GM18867 (cell line): ENCODE results near the gene DNAAF6.
"Not testable (repeated sequence)": the region's sequence is repeated elsewhere in the genome, so short reads cannot be mapped to it uniquely, and the experiment has no call there.

Source experiments
- ATAC-seq: cut with Tn5 transposase; IDR thresholded peaks from one replicate; pipeline ENCODE4 v1.9.1; 2021; ENCODE audit warnings: mild to moderate bottlenecking, moderate library complexity; ENCODE audit not compliant: unreplicated experiment

Gene DNAAF6

DNA sequence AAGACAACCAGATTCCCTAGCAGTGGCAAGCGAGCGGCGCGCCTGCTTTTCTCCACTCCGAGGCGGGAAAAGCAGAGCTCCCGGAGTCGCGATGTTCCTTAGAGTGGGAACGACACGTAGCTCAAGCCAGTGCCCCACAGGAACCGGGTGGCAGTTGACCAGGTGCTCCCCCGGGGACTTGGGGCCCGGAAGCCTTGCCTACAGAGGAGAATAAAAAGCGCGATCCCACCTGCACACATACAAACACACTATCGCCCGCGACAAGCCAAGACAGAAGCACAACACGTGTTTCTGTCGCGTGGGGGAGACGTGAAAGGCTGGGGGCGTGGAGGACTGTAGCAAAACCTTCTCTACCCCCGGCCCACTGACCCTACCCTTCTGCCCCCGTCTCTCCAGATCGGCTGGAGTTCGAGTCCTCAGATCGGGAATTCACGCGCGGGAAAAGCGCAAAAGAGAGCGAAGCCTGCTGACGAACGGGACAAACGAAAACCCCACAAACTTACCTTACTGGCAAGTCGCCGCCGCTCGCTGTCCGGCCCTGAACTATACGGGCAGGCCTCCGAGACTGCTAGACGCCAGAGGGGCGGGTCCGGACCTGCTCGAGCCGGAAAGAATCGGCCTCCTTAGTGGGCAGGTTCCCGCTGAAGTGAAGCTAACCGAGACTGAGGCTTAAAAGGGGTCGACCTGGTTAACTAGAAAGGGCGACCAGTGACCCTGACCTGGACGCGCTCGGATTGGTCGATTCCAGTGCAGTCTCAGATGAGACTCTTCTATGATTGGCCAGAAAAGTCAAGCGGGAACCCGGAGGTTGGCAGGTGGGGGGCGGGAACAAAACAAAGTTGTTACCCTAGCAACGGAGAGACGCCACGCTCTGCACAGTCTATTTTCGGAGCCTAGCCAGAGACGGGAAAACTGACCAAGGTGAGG, at the start of gene DNAAF6, which contains the start of gene NUP62CL:
Gene DNAAF6, plus strand, starts transcription at position 842 of the 927 bp plus-strand sequence. CDS start 6,265 bp downstream, outside the sequence.
Gene NUP62CL, minus strand, starts transcription at position 664 of the 927 bp plus-strand sequence. CDS start 31,287 bp downstream, outside the sequence.
- ATAC-seq, result peak; percentile 96

DNA sequence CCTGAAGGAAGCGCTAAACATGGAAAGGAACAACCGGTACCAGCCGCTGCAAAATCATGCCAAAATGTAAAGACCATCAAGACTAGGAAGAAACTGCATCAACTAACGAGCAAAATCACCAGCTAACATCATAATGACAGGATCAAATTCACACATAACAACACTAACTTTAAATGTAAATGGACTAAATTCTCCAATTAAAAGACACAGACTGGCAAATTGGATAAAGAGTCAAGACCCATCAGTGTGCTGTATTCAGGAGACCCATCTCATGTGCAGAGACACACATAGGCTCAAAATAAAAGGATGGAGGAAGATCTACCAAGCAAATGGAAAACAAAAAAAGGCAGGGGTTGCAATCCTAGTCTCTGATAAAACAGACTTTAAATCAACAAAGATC, 48.8 kb upstream of the DNAAF6 start:
- ATAC-seq, result not testable (repeated sequence)

DNA sequence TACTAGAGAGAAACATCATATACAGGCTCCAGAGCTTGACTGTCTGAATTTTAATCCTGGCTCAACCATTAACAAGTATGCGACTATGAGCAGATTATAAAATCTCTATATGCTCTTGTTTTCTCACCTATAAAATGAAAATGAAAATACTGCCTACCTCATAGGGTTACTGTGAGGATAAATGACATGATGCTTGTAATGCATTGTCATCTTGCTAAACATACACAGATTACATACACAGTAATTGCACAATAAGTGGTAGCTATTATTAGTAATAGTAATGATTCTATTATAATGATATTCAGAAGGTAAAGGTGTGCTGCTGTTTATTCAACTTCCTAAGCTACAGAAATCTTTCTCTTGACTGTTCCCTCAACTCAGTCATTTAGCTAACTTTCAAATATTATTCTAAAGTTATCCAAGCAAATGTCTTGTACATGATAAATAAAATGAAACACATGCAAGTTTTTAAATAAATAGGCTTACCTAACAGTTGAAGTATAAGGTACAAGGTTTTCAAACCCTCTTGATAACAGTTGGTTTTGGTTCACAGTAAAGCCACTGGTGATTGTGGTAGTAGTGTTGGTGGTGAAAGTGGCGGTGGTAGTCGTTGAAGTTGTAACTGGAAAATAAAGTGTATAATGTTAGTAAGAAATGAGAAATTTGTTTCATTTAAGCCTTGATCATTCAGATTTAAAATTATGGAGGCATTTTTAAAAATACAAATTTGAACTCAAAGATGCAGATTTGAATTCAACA, 39.1 kb upstream of the DNAAF6 start:
- ATAC-seq, result no peak

DNA sequence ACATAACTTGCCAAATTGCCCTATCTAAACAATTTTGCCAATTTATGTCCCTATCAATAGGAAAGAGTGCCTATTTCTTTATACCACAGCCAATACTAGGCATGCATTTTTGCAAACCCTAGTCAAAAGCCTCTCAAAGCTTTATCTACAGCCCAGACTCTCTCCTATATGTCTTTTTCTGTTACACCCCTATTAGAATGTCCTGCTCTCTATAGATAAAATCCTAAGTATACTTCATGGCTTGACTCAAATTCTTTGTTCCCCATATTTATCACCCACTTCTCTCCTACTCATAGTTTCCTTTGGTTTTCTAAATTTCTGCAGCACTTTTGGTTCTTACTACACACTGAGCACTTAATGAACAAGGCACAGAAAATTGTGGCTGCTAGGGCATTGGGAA, 38.2 kb upstream of the DNAAF6 start:
- ATAC-seq, result no peak

DNA sequence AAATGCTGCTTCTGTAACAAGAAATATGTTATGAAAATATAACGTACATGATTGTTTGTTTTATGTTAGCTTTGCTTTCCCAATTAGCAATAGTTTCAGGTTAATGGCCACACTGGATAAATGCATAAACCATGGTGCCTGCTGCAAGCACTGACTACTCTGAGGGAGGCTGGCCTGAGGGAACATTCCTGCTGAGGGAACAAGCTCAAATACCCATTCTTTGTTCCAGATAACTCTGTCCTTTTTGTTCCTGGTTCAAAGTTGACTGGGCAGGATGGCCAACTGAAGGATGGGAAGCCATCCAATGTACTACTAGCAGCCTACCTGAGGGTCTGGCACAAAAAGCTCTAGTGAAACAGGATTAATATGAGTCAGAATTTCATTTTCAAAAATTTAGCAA, 37.7 kb upstream of the DNAAF6 start:
- no peak for ATAC-seq

DNA sequence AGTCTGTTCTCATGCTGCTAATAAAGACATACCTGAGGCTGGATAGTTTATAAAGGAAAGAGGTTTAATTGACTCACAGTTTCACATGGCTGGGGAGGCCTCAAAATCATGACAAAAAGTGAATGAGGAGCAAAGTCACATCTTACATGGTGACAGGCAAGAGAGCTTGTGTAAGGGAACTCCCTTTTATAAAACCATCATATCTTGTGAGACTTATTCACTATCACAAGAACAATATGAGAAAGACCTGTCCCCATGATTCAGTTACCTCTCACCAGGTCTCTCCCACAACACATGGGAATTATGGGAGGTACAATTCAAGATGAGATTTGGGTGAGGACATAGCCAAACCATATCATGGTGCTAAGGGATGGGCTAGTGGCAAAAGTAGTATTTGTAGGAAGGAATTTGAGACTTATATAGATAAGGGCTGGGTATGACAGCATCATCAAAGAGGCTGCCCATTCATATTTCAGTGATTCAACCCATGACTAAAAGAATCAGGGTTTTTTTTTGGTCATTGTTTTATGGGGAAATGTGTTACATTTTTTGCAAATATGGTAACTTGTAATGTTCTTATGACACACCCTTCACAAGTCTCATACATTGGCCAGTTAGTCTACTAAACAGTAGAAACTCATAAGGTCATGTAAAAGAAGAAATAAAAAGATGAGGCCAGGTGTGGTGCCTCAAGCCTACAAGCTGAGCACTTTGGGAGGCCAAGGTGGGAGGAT, 34.9 kb upstream of the DNAAF6 start:
- no peak for ATAC-seq

DNA sequence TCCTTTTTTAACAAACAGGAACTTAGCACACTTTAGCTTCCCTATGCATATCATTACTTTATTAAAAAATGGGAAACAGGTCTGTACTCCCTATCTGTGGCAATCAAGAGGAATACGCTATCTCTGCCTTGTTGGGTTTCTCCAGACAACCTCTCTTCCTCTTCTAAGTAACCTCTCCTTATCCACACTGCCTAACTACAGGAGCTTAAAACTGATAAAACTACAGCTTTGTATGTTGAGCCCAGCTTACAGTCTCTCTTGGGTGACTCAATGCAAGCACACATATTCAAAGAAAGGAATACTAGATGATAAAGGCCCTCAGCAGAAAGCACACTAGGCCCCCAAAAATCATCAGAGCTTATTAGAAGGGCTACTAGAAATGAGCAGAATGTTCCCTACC, 9.1 kb upstream of the DNAAF6 start:
- no peak for ATAC-seq

DNA sequence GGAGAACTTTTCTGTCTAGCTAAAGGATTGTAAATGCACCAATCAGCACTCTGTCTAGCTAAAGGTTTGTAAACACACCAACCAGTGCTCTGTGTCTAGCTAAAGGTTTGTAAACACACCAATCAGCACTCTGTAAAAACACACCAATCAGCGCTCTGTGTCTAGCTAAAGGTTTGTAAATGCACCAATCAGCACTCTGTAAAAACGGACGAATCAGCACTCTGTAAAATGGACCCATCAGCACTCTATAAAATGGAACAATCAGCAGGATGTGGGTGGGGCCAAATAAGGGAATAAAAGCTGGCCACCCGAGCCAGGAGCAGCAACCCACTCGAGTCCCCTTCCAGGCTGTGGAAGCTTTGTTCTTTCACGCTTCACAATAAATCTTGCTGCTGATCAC, 8.3 kb upstream of the DNAAF6 start:
- not testable (repeated sequence) for ATAC-seq

DNA sequence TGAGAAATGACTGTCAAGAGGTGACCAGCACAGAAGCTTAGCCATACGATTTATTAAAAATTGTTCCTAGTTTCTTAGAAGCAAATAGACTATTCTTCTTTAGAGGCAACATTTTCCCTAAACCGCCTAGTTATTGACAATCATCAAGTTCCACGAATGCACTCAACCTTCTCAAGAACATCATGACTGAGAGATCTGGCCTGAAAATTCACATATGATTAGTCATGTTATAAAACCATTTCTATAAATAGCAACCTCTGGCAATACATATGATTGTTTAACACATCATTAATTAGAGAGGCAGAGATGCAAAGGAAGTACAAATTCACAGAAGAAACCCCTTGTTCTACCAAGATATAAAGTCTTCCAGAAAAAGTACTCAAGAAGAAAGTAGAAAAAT, 6.9 kb upstream of the DNAAF6 start:
- ATAC-seq, result no peak

DNA sequence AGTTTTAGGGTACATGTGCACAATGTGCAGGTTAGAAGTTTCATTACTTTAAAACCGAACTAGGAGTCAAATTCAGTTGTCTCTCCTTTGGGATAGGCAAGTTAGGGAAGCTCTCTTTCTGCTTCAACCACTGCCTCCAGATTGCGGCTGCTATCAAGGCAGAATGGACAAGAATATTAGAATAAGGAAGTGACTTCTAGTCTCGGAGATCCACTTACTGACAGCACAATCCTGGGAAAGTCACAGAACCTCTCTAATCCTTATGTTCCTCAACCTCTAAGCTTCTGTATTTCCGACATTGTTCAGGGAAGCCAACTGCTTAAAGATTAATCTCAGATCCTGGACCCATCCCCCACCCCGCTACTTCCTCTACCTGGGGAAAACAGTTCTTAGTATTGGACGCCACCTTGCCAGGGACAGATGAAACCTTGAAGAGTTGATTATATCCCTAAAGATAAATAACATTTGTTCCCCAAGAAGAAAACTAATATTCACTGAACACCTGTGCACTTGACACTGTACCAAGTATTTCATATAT, 2.3 kb upstream of the DNAAF6 start:
- ATAC-seq, result no peak

DNA sequence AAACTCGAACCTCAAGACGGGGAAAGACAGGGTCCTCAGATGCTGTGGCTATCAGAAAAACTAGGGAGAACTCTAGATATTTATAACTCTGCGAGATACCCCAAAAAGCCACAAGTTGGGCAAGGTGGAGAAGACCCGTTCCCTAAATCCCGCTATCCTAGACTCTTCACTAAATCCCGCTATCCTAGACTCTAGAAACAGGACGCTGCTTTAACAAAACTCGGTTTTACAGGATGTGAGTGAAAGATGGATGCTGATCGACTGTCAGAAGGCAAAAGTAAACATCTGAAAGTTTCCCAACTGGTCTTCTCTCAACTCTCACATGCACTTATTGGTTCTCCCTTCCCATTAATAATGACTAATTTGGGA, 270 bp downstream of the DNAAF6 start:
- no peak for ATAC-seq

DNA sequence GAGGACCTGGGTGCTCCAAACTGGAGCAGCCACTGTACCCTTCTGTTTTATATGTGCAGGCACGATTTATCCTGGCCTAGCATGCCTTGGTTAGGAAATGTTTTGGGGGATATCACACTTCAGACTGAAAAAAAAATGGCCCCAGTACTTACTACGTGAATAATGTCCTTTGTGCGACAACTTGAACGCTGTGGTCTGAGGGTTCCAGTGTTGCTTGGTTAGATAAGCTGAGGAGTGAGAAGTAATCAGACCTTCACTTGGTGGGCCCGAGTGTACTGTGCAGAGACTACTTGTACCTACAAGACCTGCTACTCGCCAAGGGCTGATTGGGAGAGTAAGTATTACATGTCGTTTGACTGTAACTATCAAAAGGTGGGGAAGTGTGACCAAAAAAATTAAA, 678 bp downstream of the DNAAF6 start:
- no peak for ATAC-seq

DNA sequence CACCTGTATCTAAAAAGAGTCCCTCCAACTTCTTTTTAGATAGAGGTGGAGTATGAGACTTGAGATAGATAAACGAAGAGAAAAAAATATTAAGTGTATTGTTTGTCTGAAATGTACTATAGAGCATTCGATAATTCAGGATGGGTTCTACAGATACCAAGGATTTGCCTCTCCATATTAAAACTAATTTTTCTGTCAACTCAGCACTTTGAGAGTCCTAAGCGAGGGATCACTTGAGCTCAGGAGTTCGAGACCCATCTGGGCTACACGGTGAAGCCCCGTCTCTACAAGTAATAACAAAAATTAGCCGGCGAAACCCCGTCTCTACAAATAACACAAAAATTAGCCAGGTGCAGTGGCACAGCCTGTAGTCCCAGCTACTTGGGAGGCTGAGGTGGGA, 1.5 kb downstream of the DNAAF6 start:
- ATAC-seq, result no peak

DNA sequence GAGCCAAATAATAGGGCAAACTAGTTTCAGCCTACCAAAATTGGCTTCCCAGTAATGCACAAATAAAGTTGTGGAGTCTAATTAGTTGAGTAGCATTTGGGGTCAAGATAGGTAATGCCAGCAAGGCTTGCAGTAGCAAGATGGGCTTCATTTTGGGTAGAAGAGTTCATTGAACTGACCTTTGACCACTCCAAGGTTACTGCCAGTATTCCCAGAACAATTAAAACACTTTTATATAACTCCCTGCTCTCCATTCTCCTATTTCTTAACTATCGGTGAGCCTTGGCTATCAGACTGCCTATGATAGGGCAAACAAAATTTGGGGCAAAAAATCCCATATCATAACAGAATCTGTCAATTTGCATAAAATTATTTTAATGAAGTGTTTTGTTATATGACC, 7.1 kb downstream of the DNAAF6 start:
- ATAC-seq, result no peak

DNA sequence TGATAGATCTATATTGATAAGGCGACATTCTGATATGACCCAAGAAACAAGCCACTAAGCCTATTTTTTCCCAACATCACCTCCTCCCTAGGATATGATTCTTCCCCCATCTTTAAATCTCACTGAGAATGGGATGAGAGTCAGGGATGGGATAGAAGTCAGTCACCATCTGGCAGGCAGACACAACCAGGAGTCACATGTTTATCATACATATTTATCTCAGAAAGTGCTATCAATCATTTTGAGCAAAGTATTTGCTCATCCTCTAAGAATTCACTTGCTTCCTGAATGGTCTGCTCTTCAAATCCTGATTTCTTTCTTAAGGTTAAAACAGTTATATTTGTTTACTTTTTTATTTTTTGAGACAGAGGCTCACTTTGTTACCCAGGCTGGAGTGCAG, 20.3 kb downstream of the DNAAF6 start:
- no peak for ATAC-seq

DNA sequence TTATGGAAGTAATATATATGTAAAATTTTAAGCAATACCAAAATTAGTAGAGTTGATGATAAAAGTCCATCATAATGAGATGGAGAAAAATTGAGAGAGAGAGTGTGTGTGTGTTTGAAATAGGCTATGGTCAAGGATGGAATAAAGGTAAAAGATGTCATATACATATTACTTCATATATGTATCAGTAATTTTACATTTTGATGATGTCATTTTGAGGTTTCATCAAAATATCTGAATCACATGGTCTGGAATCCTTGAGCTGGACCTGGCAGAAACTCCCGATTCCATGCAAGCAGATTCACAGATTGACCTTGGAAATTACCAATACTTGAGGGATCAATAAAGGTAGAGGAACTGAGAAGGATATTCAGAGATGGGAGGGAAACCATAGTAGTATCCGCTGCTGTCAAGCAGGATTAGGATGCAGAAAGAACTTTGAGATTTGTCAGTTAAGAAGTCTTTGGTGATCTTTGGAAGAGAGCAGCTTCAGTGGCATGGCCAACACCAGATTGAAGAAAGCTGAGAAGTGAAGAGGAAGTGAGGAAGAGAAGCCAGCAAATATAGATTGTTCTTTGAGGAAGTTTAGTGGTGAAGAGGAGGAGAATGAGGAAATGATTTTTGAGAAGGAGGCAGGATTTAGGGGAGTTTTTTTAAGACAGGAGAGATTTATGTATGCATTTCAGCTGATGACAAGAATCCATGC, 21.5 kb downstream of the DNAAF6 start:
- ATAC-seq, result no peak

DNA sequence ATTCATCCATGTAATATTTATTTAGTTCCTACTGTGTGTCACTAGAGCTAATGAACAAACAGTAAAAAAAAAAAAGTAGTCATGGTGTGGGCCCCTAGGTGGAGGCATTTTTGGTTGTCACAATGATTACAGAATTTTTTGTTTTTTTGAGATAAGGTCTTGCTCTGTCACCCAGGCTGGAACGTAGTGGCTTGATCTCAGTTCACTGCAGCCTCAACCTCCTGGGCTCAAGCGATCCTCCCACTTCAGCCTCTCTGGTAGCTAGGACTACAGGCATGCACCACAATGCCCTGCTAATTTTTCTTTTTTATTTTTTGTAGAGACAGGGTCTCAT, 22.0 kb downstream of the DNAAF6 start:
- ATAC-seq, result no peak

DNA sequence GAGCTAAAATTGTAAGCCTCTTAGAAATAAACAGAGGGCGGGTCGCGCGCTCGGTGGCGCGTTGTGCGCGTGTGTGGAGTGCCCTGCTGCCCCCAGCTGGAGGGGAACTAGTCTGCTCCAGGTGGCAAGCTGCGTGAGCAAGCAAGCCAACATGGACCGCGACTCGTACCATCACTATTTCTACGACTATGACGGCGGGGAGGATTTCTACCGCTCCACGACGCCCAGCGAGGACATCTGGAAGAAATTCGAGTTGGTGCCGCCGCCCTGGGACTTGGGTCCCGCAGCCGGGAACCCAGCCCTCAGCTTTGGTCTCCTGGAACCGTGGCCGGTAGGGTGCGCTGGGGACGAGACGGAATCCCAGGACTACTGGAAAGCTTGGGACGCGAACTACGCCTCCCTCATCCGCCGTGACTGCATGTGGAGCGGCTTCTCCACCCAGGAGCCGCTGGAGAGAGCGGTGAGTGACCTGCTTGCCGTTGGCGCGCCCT, 66.1 kb downstream of the DNAAF6 start:
- no peak for ATAC-seq

DNA sequence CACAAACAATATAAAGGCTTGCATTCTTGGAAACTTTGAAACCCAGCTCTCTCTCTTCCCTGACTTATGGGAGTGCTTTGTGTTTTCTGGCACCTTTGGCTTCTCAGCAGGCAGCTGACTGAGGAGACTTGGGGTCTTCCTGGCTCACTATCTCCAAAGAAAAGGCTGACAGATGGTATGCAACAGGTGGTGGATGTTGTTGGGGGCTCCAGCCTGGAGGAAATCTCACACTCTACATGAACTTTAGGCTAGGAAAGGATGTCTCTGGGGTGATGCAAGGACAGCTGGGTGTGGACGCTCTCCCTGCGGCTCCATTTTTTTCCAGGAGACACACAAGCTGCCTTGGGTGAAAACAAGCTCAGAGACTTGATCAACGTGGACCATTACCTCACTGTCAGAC, 67.4 kb downstream of the DNAAF6 start:
- ATAC-seq, result no peak

DNA sequence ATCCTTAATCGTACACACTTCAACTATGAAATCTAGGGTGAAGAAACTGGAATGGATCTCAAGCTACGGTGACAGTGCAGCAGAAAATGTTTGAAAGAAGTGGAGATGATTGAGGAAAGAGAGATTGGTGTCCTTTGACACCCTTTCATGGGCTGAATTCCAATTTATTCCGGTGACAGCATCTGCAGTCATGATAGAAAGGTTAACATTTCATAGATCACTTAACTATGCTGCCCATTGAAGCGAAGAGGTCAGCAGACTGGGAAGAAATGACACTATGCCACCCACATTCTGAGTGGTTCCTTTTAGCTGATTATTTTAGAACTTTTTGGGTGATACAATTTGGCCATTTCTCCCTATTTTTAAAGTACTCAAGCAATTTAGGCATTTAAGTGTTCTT, 82.3 kb downstream of the DNAAF6 start:
- no peak for ATAC-seq
